T-cell (primary cell): ENCODE measurements around the gene MITF. TPM values are rescaled to one million over a fixed set of nuclear protein-coding genes. Genes with fewer than 3 reads are reported as not detected.

ENCODE experiments used
- ATAC-seq, 4 experiments: fragments of 200-7000 bp in 3 of 4; fragments of 150-1000 bp in 1 of 4; cut with Tn5 transposase; replicated peaks in 1 of 4; 1 replicate in 3 of 4; 2 replicates in 1 of 4; pipeline ENCODE4 v1.10.0; 2021; ENCODE audit warnings: moderate library complexity in 3 of 4, mild to moderate bottlenecking in 2 of 4, moderate number of reproducible peaks in 1 of 4
- CTCF ChIA-PET, 2 donors: fragments of 300-600 bp; sonication (Branson Sonifier 250); formaldehyde crosslinking; loops; one replicate each; lab custom pipeline; 2022; ENCODE audit warnings: antibody characterized with exemption in 2 of 2; lab: Charles Lee
- POLR2A ChIA-PET, 2 donors: fragments of 300-600 bp; sonication (Branson Sonifier 250); formaldehyde crosslinking; loops; one replicate each; lab custom pipeline; 2022; ENCODE audit warnings: antibody characterized with exemption in 2 of 2; lab: Charles Lee
- DNase-seq, 35 experiments: peaks; one replicate each; pipeline versions ENCODE4 v3.0.0 to v3.0.0-alpha.2; 2013 to 2023
- H3K27ac ChIP-seq: one replicate; pipeline ENCODE4 v1.5.1; 2013; ENCODE audit warnings: low read length
- H3K27me3 ChIP-seq, 2 experiments: replicated peaks in 1 of 2; 1 replicate in 1 of 2; 2 replicates in 1 of 2; pipeline versions ENCODE4 v1.6.1 to v1.7.0; 2013; ENCODE audit warnings: low read length in 1 of 2, mixed read lengths in 1 of 2; ENCODE audit not compliant: control insufficient read depth in 2 of 2, insufficient read depth in 2 of 2; ENCODE audit errors: extremely low read depth in 1 of 2
- H3K36me3 ChIP-seq, 2 donors: 1 replicate in 1 of 2; 2 replicates in 1 of 2; pipeline versions ENCODE4 v1.6.1 to v1.7.0; 2013; ENCODE audit warnings: low read length in 1 of 2; ENCODE audit not compliant: control insufficient read depth in 2 of 2, insufficient read depth in 1 of 2; ENCODE audit errors: extremely low read depth in 1 of 2
- H3K4me1 ChIP-seq, 2 experiments: 1 replicate in 1 of 2; 2 replicates in 1 of 2; pipeline versions ENCODE4 v1.6.1 to v1.7.0; 2013; ENCODE audit warnings: low read length in 2 of 2, mixed read lengths in 1 of 2; ENCODE audit not compliant: insufficient read depth in 2 of 2, control insufficient read depth in 1 of 2; ENCODE audit errors: extremely low read depth in 1 of 2
- H3K4me3 ChIP-seq, 2 donors: 1 replicate in 1 of 2; 2 replicates in 1 of 2; pipeline versions ENCODE4 v1.5.1 to v1.7.0; 2013; ENCODE audit warnings: mild to moderate bottlenecking in 2 of 2, low read length in 1 of 2, moderate library complexity in 1 of 2; ENCODE audit not compliant: control insufficient read depth in 1 of 2; ENCODE audit errors: extremely low read depth in 1 of 2
- H3K9me3 ChIP-seq: 2 replicates; pipeline ENCODE4 v1.7.0; 2013
- H3K27ac Mint-ChIP-seq, 2 donors: one replicate each; pipeline ENCODE4 v1.8.0; 2020 to 2021; ENCODE audit warnings: mild to moderate bottlenecking in 2 of 2, mixed read lengths in 2 of 2
- H3K27me3 Mint-ChIP-seq, 2 donors: one replicate each; pipeline ENCODE4 v1.8.0; 2021 to 2022; ENCODE audit warnings: mixed read lengths in 2 of 2
- H3K36me3 Mint-ChIP-seq: one replicate; pipeline ENCODE4 v1.8.0; 2021; ENCODE audit warnings: mixed read lengths
- H3K4me1 Mint-ChIP-seq, 3 donors: one replicate each; pipeline ENCODE4 v1.8.0; 2020 to 2022; ENCODE audit warnings: mixed read lengths in 3 of 3, mild to moderate bottlenecking in 1 of 3
- H3K4me3 Mint-ChIP-seq, 3 donors: one replicate each; pipeline ENCODE4 v1.8.0; 2020 to 2022; ENCODE audit warnings: mild to moderate bottlenecking in 3 of 3, mixed read lengths in 3 of 3, moderate library complexity in 3 of 3
- H3K9me3 Mint-ChIP-seq, 3 donors: one replicate each; pipeline ENCODE4 v1.8.0; 2020 to 2022; ENCODE audit warnings: mixed read lengths in 3 of 3
- WGBS: methylation state at CpG from one replicate; pipeline ENCODE4 v1.1.5; 2013; ENCODE audit warnings: missing lambda C conversion rate; ENCODE audit not compliant: insufficient coverage; 5-methylcytosine and 5-hydroxymethylcytosine counted together
- total RNA-seq, 35 experiments: library from RNA in 6 of 35; stranded (reverse) in 6 of 35; fragments of 120-200 nt in 1 of 35; gene quantifications; one replicate each; pipeline versions ENCODE4 v1.2.1 to v1.2.4 and lab custom pipeline; 2013 to 2026

The MITF gene
- total RNA-seq, 5 donors from 2014 or later (not counting 1 experiment from before 2014, with no cell fraction given): 0.09 to 0.51 (median 0.24) TPM; not detected in 1

DNA sequence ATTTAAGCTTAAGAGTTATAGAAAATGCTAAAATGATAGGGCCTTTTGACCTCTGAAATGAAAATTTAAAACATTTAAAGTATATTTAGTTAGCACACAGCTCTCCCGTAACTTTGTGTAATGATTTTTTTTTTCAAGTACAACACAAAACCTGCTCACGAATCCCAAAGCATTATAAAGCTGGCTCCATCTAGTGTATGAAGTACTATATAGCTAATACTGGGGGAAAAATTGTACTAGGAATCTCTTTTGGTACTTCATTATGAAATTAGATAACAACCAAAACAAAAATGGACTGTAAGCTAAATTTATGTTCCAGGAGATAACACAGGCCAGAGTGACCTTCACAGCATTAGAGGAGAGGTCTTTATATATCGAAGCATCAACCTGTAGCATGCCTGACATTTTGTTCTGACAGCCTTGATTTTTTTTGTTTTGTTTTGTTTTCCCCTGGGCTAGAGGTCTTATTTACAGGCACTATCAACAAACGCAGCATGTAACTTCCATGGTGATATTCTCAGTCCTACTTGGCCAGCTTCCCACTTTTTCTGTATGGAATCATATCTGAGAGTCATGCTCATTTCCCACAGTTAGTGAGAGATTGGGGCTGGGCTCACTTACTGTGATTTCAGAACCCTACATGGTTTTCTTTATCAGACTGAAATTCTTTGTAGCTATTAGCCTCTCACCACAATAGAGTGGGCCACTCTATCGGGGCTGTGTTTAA lies 116.3 kb downstream of the MITF start:
- ChIA-PET CTCF (interaction anchor here in 1 of 2 donors (0.5 kb wide), 1 partner anchor 724 kb away, joined by 3 read pairs; no protein-coding TSS in a partner anchor), POLR2A (no interaction called here)
- H3K4me1 ChIP-seq: no peaks in the 10 kb centered on the region
- H3K36me3 Mint-ChIP-seq: no peaks in the 10 kb centered on the region
- no peaks in the 10 kb centered on the region for H3K9me3 Mint-ChIP-seq
- H3K9me3 ChIP-seq: no peaks in the 10 kb centered on the region
- DNase-seq: no peak
- no peaks in the 10 kb centered on the region for H3K36me3 ChIP-seq
- H3K27me3 Mint-ChIP-seq: no peaks in the 10 kb centered on the region
- no peak overlapping the region for H3K4me3 ChIP-seq
- no peak for ATAC-seq
- H3K27ac ChIP-seq: no peak overlapping the region
- H3K4me3 Mint-ChIP-seq: no peak overlapping the region
- H3K4me1 Mint-ChIP-seq: no peaks in the 10 kb centered on the region
- no peak overlapping the region for H3K27ac Mint-ChIP-seq
- WGBS: 92% methylated on average over 2 of the region's 5 CpGs
- no peaks in the 10 kb centered on the region for H3K27me3 ChIP-seq

DNA sequence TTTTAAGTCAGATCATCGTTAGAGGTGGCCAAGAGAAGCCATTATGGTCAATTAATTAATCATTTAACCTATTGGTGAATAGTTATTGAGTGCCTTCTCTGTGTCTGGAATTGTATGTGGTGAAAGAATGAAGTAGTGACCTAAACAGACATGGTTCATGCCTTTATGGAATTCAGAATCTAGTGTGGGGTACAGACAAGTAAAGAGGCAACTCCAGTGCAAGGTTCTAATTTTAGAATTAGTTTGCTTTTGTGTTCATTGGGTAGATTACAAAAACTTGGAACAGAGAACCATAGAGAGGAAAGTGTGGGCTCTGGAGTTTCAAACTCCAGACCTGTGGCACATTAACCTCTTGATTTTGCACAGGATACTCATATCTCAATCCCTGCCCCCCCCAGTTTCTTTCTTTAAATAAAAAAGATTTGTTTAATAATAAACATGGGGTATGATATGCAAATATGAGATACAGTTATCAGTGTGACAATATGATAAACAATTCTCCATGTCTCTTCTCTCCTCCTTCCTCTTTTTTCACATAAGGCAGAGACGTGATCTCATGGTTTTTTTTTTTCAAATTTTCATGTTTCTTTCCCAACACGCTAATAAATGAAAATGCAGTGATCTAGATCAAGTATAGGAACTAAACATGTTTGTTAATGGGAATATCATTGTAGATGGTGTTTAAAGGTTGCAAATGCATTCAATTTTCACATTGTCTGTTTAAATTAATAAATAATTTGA lies 117.9 kb downstream of the MITF start:
- H3K9me3 Mint-ChIP-seq: no peaks in the 10 kb centered on the region
- Histone ChIP-seq H3K4me3 (no peak overlapping the region), H3K36me3 (no peaks in the 10 kb centered on the region), H3K27me3 (no peaks in the 10 kb centered on the region), H3K4me1 (no peaks in the 10 kb centered on the region), H3K27ac (no peak overlapping the region), H3K9me3 (no peaks in the 10 kb centered on the region)
- no peaks in the 10 kb centered on the region for H3K27me3 Mint-ChIP-seq
- ChIA-PET POLR2A (no interaction called here), CTCF (no interaction called here)
- no peak for DNase-seq
- H3K36me3 Mint-ChIP-seq: no peaks in the 10 kb centered on the region
- H3K4me3 Mint-ChIP-seq: no peak overlapping the region
- no peaks in the 10 kb centered on the region for H3K4me1 Mint-ChIP-seq
- no peak for ATAC-seq
- H3K27ac Mint-ChIP-seq: no peak overlapping the region
- WGBS: no CpG with 5 or more reads among the region's 3 CpGs

DNA sequence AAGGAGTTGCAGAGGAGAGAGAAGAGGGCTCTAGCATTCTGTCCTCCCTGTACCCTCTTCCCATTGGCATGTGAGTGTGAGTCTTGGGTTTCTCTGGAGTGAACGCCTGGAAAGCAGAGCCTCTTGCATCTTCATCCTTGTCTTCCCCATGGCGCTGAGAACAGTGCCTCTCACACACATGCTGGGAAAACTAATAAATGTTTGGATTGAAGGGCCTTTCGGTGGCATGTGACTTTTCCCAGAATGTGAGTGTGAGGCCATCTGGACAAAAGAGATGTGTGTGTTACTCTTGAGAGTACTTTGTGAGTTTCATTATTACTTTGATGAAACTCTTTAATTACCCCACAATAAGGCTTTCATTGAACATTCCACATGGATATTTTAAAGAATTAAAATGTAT lies 122.3 kb downstream of the MITF start:
- Mint-ChIP-seq H3K27me3 (peaks cover 0 to 6% of the 10 kb centered on the region in 2 donors), H3K4me1 (no peaks in the 10 kb centered on the region), H3K9me3 (peaks cover 0 to 3% (median 0%) of the 10 kb centered on the region in 3 donors), H3K27ac (no peak overlapping the region), H3K36me3 (no peaks in the 10 kb centered on the region), H3K4me3 (no peak overlapping the region)
- H3K9me3 ChIP-seq: no peaks in the 10 kb centered on the region
- H3K4me3 ChIP-seq: no peak overlapping the region
- H3K27ac ChIP-seq: no peak overlapping the region
- no peak for DNase-seq
- ChIA-PET POLR2A (no interaction called here), CTCF (no interaction called here)
- ATAC-seq: no peak
- no CpG with 5 or more reads among the region's 3 CpGs for WGBS
- H3K4me1 ChIP-seq: no peaks in the 10 kb centered on the region
- no peaks in the 10 kb centered on the region for H3K36me3 ChIP-seq
- H3K27me3 ChIP-seq: no peaks in the 10 kb centered on the region

DNA sequence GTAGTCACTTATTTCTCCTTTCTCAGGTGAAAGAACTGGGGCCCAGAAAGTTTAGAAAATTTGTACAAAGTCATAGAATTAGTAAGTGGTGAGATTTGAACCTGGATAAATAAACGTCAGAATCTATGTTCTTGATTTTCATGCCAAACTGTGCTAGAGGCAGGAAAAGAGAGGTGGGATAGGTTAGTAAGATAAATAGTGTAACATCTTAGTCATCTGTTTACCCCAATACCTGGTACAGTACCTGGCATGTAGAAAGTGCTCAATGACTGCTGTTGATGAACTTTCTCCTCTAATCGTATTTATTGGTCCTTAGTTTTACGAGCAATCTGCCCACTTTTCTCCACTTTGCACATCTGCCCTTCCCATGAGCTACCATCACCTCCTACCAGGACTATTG lies 124.9 kb downstream of the MITF start:
- Mint-ChIP-seq H3K4me3 (no peak overlapping the region), H3K27me3 (peaks cover 0 to 6% of the 10 kb centered on the region in 2 donors), H3K27ac (no peak overlapping the region), H3K36me3 (no peaks in the 10 kb centered on the region), H3K4me1 (no peaks in the 10 kb centered on the region), H3K9me3 (peaks cover 0 to 3% (median 0%) of the 10 kb centered on the region in 3 donors)
- Histone ChIP-seq H3K36me3 (no peaks in the 10 kb centered on the region), H3K4me3 (no peak overlapping the region), H3K9me3 (no peaks in the 10 kb centered on the region), H3K27ac (no peak overlapping the region), H3K27me3 (no peaks in the 10 kb centered on the region), H3K4me1 (no peaks in the 10 kb centered on the region)
- POLR2A ChIA-PET: no interaction called here
- no peak for ATAC-seq
- DNase-seq: no peak
- CTCF ChIA-PET: interaction anchor here in 1 of 2 donors (0.6 kb wide), 1 partner anchor 30 kb away, joined by 6 read pairs; no protein-coding TSS in a partner anchor
- WGBS: 80% methylated on average over 1 of the region's 3 CpGs

DNA sequence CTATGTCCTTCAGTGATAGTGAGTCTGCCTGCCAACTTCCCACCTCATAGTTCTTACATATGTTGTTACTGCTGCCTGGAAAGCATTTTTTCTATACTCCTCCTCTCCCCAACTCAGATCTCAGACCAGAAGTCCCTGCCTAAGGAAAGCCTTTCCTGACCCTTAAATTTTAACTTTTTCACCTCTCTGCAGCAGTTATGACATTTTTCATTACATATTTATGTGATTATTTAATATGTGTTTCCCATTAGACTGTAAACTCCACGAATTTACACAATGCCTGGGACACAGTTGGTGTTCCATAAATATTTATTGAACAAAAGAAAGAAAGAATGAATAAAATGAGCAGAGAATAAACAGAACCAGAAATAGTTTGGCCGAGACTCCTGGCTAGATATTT lies 125.5 kb downstream of the MITF start:
- Histone ChIP-seq H3K9me3 (no peaks in the 10 kb centered on the region), H3K27me3 (no peaks in the 10 kb centered on the region), H3K36me3 (no peaks in the 10 kb centered on the region), H3K4me3 (no peak overlapping the region), H3K4me1 (no peaks in the 10 kb centered on the region), H3K27ac (no peak overlapping the region)
- no CpG with 5 or more reads among the region's 2 CpGs for WGBS
- POLR2A ChIA-PET: no interaction called here
- H3K4me3 Mint-ChIP-seq: no peak overlapping the region
- CTCF ChIA-PET: no interaction called here
- H3K36me3 Mint-ChIP-seq: no peaks in the 10 kb centered on the region
- no peak for ATAC-seq
- H3K9me3 Mint-ChIP-seq: peaks cover 0 to 3% (median 0%) of the 10 kb centered on the region in 3 donors
- no peaks in the 10 kb centered on the region for H3K4me1 Mint-ChIP-seq
- H3K27me3 Mint-ChIP-seq: peaks cover 0 to 6% of the 10 kb centered on the region in 2 donors
- no peak overlapping the region for H3K27ac Mint-ChIP-seq
- DNase-seq: no peak

DNA sequence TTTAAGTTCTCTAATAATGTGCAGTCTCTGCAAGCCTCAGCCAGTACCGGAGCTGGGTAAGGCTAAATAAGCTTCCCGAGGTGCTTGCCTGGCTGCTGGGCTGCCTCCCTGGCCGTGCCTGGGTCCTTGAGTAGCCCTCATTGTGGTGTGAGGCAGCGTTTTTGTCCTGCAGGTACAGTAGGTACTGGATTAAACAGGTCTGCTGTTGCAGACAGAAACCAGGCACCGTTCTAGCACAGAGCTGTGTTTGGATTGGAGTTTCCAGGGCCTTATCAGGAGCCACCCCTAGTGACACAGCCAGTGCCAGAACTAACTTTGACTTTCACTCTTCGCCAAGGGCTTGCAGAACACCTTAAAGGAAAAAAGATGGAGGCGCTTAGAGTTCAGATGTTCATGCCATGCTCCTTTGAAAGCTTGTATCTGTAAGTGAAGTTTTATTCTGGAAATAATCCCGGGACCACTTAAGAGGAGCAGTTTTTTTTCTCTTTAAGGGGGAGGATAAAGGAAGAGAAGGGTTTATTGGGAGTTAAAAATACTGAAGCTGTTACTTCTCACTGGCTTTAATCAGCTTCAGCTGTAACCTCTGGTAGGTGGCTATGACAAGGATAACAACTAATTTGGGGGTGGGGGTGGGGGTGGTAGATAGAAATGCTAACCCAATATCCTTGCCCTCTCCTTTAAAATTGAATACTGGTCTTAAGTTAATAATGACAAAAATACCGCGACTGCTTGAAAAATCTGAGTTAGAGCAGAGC lies 126.8 kb downstream of the MITF start:
- H3K36me3 Mint-ChIP-seq: no peaks in the 10 kb centered on the region
- 62% methylated on average over 4 of the region's 10 CpGs for WGBS
- Histone ChIP-seq H3K4me3 (no peak overlapping the region), H3K27me3 (no peaks in the 10 kb centered on the region), H3K4me1 (no peaks in the 10 kb centered on the region), H3K9me3 (no peaks in the 10 kb centered on the region), H3K36me3 (no peaks in the 10 kb centered on the region), H3K27ac (no peak overlapping the region)
- H3K27me3 Mint-ChIP-seq: peaks cover 0 to 6% of the 10 kb centered on the region in 2 donors
- ATAC-seq (no peak), DNase-seq (no peak)
- ChIA-PET CTCF (interaction anchor here in 1 of 2 donors (0.6 kb wide), 1 partner anchor 178 kb away, joined by 4 read pairs; no protein-coding TSS in a partner anchor), POLR2A (no interaction called here)
- no peak overlapping the region for H3K27ac Mint-ChIP-seq
- H3K9me3 Mint-ChIP-seq: peaks cover 0 to 3% (median 0%) of the 10 kb centered on the region in 3 donors
- H3K4me3 Mint-ChIP-seq: no peak overlapping the region
- H3K4me1 Mint-ChIP-seq: no peaks in the 10 kb centered on the region
